HUDEP-2 (cell line): Measurements from ENCODE around the gene ADORA2A.

ENCODE experiments used
- DNase-seq, 76 experiments: peaks; one replicate each; lab custom pipeline; 2025; ENCODE audit not compliant: unreplicated experiment in 76 of 76; lab: John Stamatoyannopoulos, UW

The ADORA2A gene

DNA sequence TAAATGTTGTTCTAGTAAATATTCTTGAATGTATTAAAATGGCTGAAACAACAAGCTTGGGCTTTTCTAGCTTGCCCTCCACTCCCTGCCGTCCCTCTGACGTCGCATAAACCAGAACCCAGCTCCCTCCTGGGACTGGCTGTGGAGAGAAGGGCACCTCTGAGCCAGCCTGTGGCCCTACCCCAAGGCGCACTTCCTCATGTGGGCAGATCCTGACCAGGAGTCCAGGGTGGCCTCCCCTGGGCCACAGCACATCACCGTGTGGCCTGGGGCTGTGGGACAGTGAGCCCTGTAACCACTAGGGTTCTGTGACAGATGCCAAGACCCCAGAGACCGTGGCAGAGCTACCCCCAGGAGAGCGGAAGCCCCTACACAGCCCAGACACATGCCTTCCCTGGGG is 10.2 kb upstream of the ADORA2A start:
- DNase-seq, result no peak

DNA sequence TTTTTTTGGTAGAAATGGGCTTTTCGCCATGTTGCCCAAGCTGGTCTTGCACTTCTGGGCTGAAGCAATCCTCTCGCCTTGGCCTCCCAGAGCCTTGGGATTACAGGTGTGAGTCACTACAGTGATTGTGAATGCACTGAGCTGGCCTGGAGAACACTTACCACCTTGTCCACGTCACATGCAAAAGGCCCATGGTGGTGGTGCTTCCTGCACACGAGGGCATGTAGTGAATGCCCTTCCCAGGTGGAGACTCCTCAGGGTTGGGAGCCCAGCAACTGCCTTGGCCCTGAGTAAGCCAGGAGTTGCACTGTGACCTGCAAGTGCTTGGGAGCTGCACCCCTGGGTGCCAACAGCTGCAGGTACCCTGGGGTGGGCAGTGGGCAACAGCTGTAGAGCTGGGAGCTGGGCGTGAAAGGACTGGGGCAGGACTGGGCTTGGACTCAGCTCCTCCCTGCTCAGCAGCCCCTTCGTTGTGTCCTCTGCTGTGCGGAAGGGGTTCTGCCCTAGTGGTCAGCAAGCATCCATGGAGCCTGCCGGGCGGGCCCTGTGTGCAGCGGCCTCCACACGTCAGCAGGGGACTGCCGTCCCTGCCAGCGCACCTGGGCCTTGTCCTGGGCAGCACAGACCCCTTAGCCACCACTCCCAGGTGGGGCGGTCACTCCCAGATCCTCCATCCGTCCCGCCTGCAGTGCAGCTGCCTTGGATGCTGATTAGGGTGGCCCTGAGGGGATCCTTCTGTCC is 9.3 kb upstream of the ADORA2A start:
- no peak for DNase-seq

GRCh38 chr22:24418786-24419474 is 8.5 kb upstream of the ADORA2A start:
- DNase-seq, result no peak

DNA sequence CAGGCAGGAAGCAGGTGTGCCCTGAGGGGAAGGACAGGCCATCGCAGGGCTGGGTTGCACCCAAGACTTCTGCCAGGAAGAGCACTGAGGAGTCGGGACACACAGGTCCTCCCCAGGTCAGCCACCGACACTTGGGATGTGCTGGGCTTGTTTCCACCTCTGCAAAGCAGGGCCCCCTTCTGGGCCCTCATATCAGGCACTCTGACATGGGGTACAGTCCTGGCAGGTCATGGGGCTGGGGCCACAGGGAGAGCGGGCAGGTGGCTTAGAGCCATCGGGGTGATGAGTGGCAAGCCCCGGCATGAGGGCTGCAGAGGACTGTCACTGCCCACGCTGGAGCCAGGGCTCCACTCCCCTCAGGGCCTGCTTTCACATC is 7.9 kb upstream of the ADORA2A start:
- no peak for DNase-seq

DNA sequence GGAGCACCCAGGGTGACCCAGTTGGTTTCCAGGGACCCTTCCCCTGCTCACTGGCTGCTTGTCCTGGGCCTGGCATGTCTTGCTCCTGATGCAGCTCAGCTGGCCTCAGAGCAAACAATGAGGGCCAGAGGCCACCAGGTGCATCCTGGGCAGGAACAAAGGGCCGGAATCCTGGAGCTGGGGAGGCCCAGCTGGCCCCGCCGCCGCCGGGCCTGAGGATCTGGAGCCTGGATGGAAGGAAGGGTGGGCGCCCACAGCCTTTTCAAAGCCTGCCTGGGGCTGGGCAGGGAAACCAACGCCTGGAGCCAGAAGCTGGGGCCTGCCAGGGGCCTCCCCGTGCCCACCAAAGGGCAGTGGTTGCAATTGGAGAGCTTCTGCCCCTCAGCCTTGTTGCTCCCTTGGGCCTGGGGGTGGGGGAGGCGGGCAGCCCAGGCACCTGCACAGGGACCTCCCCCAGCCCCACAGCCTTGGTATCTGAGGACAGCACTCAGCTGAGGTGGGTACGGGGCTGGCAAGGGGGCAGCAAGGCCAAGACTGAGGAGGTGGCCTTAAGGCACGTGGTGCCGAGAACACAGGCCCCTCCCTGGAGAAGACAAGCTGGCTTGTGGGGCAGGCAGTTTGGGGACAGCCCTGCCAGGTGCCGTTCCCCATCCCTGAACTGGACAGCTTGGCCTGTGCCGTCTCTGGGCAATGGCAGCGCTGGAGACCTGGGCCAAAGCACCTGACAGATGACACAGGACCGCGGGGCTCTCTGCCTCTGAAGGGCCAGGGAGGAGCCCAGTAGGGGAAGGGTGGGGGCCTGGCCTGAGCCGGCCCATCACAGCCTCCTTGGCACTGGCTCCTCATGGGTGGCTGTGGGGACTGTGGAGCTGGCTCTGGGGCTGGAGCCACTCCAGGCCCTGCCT is 7.1 kb upstream of the ADORA2A start:
- no peak for DNase-seq

- no peak for DNase-seq
Observed at GRCh38 chr22:24420977-24421343, 6.4 kb upstream of the ADORA2A start.

- DNase-seq, result peak in 2 of 76 experiments; percentile 4 to 8
Observed at GRCh38 chr22:24421428-24421931, 5.9 kb upstream of the ADORA2A start.

- no peak for DNase-seq
Observed at GRCh38 chr22:24422102-24422665, 5.2 kb upstream of the ADORA2A start.

DNA sequence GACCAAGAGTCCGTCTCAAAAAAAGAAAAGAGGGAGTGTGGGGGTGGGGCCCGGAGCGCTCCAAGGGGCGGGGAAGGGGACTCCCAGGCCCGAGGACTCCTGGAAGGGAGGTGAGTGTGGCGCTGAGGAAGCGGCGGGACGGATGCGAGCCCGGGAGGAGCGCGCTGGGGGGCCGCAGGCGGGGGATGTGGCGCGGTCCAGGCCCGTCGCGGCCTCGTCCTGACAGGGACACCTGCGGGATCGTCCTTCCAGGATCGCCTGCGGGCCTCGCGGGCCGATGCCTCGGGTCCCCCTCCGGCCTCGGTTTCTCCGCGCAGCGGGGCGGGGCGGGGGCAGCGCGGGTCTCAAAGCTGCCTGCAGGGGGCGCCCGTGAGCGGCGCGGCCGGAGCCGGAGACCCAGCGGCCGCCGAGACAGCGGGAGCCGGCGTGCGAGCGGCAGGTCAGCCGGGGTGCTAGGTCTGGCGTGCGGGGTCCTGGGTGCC is 3.8 kb upstream of the ADORA2A start:
- DNase-seq, result peak in 28 of 76 experiments; percentile 7 to 55 (median 24)

DNA sequence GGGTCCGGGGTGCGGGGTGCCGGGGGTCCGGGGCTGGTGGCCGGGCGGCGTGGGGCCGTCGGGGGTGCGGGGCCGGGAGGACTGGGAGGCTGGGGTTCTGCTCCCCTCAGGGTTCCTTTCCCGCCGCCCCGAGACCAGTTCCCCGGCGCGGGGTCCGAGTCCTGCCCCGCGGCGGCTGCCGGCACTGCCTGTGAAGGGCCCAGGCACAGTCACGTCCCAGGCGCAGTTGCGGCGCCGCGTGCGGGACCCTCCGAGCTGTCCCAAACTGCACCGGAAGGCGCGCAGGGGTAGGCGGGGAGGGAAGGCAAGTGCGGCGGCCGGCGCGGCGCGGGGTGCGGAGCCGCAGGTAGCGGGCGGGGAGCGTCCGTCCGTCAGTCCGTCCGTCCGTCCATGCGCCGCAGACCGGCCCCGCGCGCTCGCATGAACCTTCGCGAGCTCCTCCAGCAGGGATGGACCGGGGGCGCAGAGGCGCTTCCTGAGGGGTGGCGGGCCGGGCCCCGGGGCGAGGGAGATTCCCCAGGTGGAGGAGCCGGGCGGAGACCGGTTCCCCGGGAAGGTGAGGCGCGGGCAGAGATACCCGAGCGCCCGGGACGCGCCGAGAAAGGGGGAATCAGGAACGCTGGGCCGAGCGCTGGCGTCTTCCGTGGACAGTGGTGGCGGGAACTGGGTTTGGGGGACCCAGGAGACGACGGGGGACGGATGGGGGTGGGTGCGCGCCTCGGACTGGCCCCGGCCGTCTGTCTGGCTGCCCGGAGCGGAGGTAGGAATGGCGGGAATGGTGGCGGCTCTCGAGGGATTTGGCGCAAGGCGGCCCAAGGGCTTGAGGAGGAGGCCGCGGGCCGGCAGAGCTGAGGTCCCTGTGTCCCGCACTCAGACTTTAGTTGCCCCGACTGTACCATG is 3.1 kb upstream of the ADORA2A start:
- peak in 3 of 76 experiments; percentile 16 to 49 (median 29) for DNase-seq

DNA sequence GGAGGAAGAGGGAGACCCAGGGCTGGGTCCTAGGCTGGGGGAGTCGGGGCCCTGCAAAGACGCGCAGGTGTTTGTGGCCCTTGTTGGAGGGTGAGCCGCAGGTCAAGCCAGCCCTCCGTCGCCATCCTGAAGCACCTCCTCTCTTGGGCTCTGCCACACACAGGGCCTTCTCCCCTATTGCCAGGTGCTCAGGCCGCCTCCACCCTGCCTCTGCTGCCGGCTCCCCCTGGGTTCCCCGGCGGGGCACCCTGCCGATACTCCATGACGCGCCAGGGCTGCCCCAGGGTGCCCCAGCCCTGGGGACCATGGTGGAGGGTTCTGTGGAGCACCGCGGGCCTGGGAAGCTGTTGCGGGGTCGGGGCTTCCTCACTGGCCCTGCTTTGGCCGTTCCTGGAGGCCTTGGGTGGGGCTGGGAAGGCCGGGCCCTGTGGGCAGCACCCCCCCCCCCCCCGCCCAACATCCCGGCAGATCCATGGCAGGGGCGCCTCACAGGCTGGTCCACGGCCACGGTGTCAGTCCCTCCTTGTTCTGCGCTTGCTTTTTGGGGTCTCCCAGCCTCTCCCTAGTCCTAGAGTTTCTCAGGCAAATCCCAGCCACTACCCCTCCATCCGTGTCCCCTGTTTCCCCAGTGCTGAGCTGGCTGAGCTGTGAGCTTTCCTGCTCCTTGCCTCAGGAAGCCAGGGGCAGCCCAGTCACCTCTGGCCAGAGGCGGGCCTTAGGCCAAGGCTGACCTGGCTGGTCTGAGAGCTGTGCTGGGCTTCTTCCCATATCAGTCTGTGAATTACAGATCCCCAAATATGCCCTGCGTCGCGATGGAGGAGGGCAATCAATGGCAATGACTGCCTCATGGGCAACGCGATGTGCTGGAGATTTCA is 2.3 kb upstream of the ADORA2A start:
- DNase-seq, result no peak

- no peak for DNase-seq
Observed at GRCh38 chr22:24426436-24426835, 963 bp upstream of the ADORA2A start.

DNA sequence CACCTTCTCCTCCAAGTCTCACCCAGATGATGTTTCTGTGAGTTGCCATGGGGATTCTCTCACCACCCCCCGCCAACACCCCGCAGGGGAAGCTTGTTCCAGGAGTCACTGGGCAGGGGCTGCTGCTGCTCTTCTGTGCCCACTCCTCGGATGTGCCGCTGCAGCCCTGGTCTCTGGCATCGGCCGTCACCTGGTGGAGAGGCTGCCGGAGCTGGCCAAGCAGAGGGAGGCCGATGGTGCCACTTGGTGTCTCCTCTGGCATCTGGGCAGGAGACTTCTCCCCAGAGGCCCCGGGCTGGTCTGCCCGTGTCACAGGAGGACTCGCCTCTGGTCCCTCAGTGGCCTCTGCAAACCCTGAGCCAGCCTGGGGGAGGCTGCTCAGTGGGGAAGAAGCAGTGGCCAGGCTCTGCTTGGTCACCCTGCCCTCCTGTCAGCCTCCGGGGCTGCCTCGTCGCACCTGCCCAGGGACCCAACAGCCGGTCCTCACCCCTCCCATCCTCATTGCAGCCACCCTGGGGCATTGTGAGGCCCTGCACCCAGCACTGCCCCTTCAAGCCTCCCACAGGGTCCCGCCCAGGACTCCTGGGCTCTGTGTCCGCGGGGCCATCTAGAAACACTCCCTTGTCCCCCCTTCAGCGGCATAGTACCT is 424 bp upstream of the ADORA2A start:
- no peak for DNase-seq

- no peak for DNase-seq
Observed at GRCh38 chr22:24428751-24429410, 1.5 kb downstream of the ADORA2A start.

- no peak for DNase-seq
Observed at GRCh38 chr22:24429411-24430365, 2.3 kb downstream of the ADORA2A start.

DNA sequence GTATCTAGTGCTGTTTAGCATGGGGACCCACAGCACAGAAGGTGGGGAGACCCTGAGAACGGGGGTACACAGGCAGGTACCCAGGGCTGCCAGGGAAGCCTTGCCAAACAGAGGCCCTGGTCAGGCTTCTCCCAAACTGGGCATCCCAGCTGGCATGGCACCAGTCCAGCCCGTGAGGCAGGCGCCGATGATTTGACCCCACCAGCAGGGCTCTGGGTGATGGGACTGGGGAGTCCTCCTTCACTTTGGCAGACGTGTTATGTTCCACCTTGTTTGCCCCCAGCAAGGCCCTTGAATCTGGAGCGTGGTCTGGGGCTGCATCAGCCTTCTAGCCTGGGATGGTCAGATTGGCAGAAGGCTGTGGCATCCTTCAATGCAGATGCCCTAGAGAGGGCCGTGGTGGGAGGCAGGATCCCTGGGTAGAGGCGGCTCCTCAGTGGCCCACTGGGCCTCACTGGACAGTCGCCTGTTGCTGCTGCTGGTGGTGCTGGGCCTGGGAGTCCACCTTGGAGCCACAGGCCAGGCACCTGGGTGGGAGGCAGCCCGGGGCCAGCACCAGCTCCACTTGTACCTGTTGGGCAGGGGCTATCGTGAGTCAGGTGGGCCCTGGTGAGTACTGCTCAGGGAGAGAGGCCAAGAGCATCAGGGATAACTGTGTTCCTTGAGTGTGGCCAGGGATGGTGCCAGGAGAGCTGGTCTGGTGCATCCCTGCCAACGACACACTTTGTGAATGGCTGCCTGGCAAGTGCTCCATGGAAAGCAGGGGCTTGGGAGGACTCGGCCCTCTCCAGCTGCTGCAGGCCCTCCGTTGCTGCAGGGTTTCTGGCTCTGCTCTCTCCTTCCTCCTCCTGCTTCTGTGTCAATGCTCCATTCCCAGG is 3.3 kb downstream of the ADORA2A start:
- DNase-seq, result no peak
